Hepatocyte (in vitro differentiated cells): Measurements from ENCODE around the gene STPG4. TPM values are rescaled to one million over a fixed set of nuclear protein-coding genes. Genes with fewer than 3 reads are reported as not detected.

Experiments
- DNase-seq: peaks from one replicate; pipeline ENCODE4 v3.0.0-alpha.2; 2016; ENCODE audit warnings: low spot score
- H2AFZ ChIP-seq: fragments of 200-600 bp; sonication (generic); 2 replicates; pipeline ENCODE4 v1.6.0; 2016; ENCODE audit warnings: antibody characterized with exemption, mild to moderate bottlenecking
- H3K27ac ChIP-seq: fragments of 200-600 bp; sonication (generic); 2 replicates; pipeline ENCODE4 v1.5.1; 2016; ENCODE audit warnings: mild to moderate bottlenecking
- H3K27me3 ChIP-seq: fragments of 200-600 bp; sonication (generic); 2 replicates; pipeline ENCODE4 v1.6.1; 2016
- H3K36me3 ChIP-seq: fragments of 200-600 bp; sonication (generic); replicated peaks from 2 replicates; pipeline ENCODE4 v1.5.1; 2016; ENCODE audit warnings: low read depth; ENCODE audit not compliant: insufficient read depth
- H3K4me1 ChIP-seq: fragments of 200-600 bp; sonication (generic); 2 replicates; pipeline ENCODE4 v1.5.1; 2016; ENCODE audit warnings: mild to moderate bottlenecking, moderate library complexity; ENCODE audit not compliant: insufficient read depth
- H3K4me2 ChIP-seq: fragments of 200-600 bp; sonication (generic); 2 replicates; pipeline ENCODE4 v1.6.0; 2016
- H3K4me3 ChIP-seq: fragments of 200-600 bp; sonication (generic); 2 replicates; pipeline ENCODE4 v1.5.1; 2016; ENCODE audit warnings: mild to moderate bottlenecking
- H3K79me2 ChIP-seq: fragments of 200-600 bp; sonication (generic); 2 replicates; pipeline ENCODE4 v1.6.0; 2017; ENCODE audit warnings: mild to moderate bottlenecking
- H3K9me2 ChIP-seq: fragments of 200-600 bp; sonication (generic); replicated peaks from 2 replicates; pipeline ENCODE4 v1.6.0; 2017; ENCODE audit warnings: mild to moderate bottlenecking; ENCODE audit not compliant: insufficient read depth
- H3K9me3 ChIP-seq: fragments of 200-600 bp; sonication (generic); 2 replicates; pipeline ENCODE4 v1.5.1; 2016; ENCODE audit warnings: low read depth, mild to moderate bottlenecking
- H4K20me1 ChIP-seq: fragments of 200-600 bp; sonication (generic); 2 replicates; pipeline ENCODE4 v1.6.0; 2016; ENCODE audit warnings: mild to moderate bottlenecking; ENCODE audit not compliant: insufficient read depth, poor library complexity, severe bottlenecking
- CTCF ChIP-seq: fragments of 200-600 bp; sonication (generic); IDR thresholded peaks from 2 replicates; pipeline ENCODE4 v1.5.1; 2016; ENCODE audit warnings: antibody characterized with exemption, mild to moderate bottlenecking; ENCODE audit not compliant: poor library complexity
- EZH2 ChIP-seq: fragments of 200-600 bp; sonication (generic); IDR thresholded peaks from 2 replicates; pipeline ENCODE4 v1.6.1; 2016; ENCODE audit warnings: antibody characterized with exemption, mild to moderate bottlenecking, borderline replicate concordance
- EZH2phosphoT487 ChIP-seq: fragments of 200-600 bp; sonication (generic); IDR thresholded peaks from one replicate; pipeline ENCODE4 v1.6.1; 2018; ENCODE audit warnings: antibody characterized with exemption, mild to moderate bottlenecking, low read depth, moderate library complexity; ENCODE audit not compliant: unreplicated experiment, severe bottlenecking
- WGBS: methylation state at CpG from one replicate; pipeline ENCODE4 v1.1.6; 2016; ENCODE audit warnings: low lambda C conversion rate; ENCODE audit errors: missing lambda C conversion rate; 5-methylcytosine and 5-hydroxymethylcytosine counted together
- polyA plus RNA-seq: library from polyadenylated mRNA; unstranded; fragments of >200 nt; fragmentation: Nextera tagmentation; extraction: Ambion mirVana; gene quantifications from 2 replicates; pipeline ENCODE4 v1.2.1, GENCODE V29; 2016
- total RNA-seq: library from RNA; depleted of rRNA; stranded (reverse); fragments of >200 nt; gene quantifications from 2 replicates; pipeline ENCODE4 v1.2.3, GENCODE V29; 2014

STPG4 gene
- total RNA-seq, result 0.72 TPM in 1 of 2 replicates, not detected in the other
- polyA plus RNA-seq, result 0.19 TPM in 1 of 2 replicates, not detected in the other

- peaks cover 4% of the 10 kb centered on the region for H4K20me1 ChIP-seq
- H3K27me3 ChIP-seq, result no peaks in the 10 kb centered on the region
- H3K79me2 ChIP-seq, result no peaks in the 10 kb centered on the region
- H2AFZ ChIP-seq, result no peak within 1 kb of the TSS
- no peak within 1 kb of the TSS for H3K27ac ChIP-seq
- no peak within 1 kb of the TSS for H3K4me2 ChIP-seq
- no peak for DNase-seq
- 96% methylated on average over 30 of the region's 30 CpGs for WGBS
- no peaks in the 10 kb centered on the region for H3K4me1 ChIP-seq
- no peak within 1 kb of the TSS for H3K4me3 ChIP-seq
- no peaks in the 10 kb centered on the region for H3K9me3 ChIP-seq
- H3K9me2 ChIP-seq, result no peaks in the 10 kb centered on the region
- H3K36me3 ChIP-seq, result peaks cover 10% of the 10 kb centered on the region
- TF ChIP-seq CTCF (no peak), EZH2 (no peak), EZH2phosphoT487 (no peak)
These were observed at the start of gene STPG4 for GRCh38 chr2:47155091-47155876. Gene STPG4 (minus strand): TSS chr2:47155308. CDS start chr2:47155251, 57 bp downstream.

DNA sequence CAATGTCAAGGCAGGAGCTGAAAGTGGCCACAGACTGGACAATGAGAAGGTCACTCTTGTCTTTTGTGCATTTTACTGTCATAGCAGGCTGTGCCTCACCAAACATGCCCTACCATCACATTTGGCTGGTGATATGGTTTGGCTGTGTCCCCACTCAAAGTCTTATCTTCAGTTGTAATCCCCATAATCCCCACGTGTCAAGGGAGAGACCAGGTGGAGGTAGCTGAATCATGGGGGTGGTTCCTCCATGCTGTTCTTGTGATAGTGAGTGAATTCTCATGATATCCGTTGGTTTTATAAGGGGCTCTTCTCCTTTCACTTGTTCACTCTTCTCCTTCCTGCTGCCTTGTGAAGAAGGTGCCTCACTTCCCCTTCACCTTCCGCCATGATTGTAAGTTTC lies 49.6 kb upstream of the STPG4 start:
- H3K79me2 ChIP-seq, result no peaks in the 10 kb centered on the region
- H3K9me3 ChIP-seq, result no peaks in the 10 kb centered on the region
- no peaks in the 10 kb centered on the region for H4K20me1 ChIP-seq
- no peaks in the 10 kb centered on the region for H3K9me2 ChIP-seq
- no peak overlapping the region for H3K4me2 ChIP-seq
- H3K4me3 ChIP-seq, result no peak overlapping the region
- H2AFZ ChIP-seq, result no peak overlapping the region
- TF ChIP-seq CTCF (no peak), EZH2phosphoT487 (no peak), EZH2 (no peak)
- no peak for DNase-seq
- H3K27me3 ChIP-seq, result no peaks in the 10 kb centered on the region
- H3K4me1 ChIP-seq, result peaks cover 12% of the 10 kb centered on the region
- WGBS, result 70% methylated on average over 3 of the region's 3 CpGs
- H3K27ac ChIP-seq, result no peak overlapping the region
- H3K36me3 ChIP-seq, result no peaks in the 10 kb centered on the region

- Histone ChIP-seq H3K4me1 (peaks cover 12% of the 10 kb centered on the region), H3K9me2 (no peaks in the 10 kb centered on the region)
- TF ChIP-seq EZH2phosphoT487, result no peak
- no peak for TF ChIP-seq EZH2
- TF ChIP-seq CTCF, result no peak
These were observed 48.9 kb upstream of the STPG4 start for GRCh38 chr2:47203995-47204394.

More at GRCh38 chr2:47203995-47204394, 48.9 kb upstream of the STPG4 start:
- Histone ChIP-seq H3K27ac (no peak overlapping the region), H3K36me3 (no peaks in the 10 kb centered on the region), H4K20me1 (no peaks in the 10 kb centered on the region), H3K27me3 (no peaks in the 10 kb centered on the region), H3K4me2 (no peak overlapping the region), H3K79me2 (no peaks in the 10 kb centered on the region), H3K9me3 (no peaks in the 10 kb centered on the region), H2AFZ (no peak overlapping the region), H3K4me3 (no peak overlapping the region)
- WGBS, result 94% methylated on average over 4 of the region's 4 CpGs
- DNase-seq, result no peak
